CD14-positive monocyte (primary cell): ENCODE data around the gene INAFM1. TPM values are rescaled to one million over a fixed set of nuclear protein-coding genes. Genes with fewer than 3 reads are reported as not detected.

Source experiments
- DNase-seq, 3 donors: peaks; one replicate each; pipeline ENCODE4 v3.0.0-alpha.2; 2011 to 2022
- H2AFZ ChIP-seq: 2 replicates; pipeline ENCODE4 v1.6.0; 2012; ENCODE audit warnings: mild to moderate bottlenecking, low read depth, low read length, inconsistent platforms; ENCODE audit not compliant: insufficient read depth, poor library complexity, severe bottlenecking
- H3K27ac ChIP-seq, 2 donors: 1 replicate in 1 of 2; 2 replicates in 1 of 2; pipeline ENCODE4 v1.5.1; 2012 to 2013; ENCODE audit warnings: low read length in 2 of 2, control low read depth in 1 of 2, inconsistent platforms in 1 of 2, low read depth in 1 of 2, mild to moderate bottlenecking in 1 of 2
- H3K27me3 ChIP-seq, 2 donors: one replicate each; pipeline versions ENCODE4 v1.6.0 to v1.6.1; 2011 to 2013; ENCODE audit warnings: low read length in 2 of 2; ENCODE audit not compliant: control insufficient read depth in 2 of 2, insufficient read depth in 2 of 2
- H3K36me3 ChIP-seq, 2 donors: replicated peaks in 1 of 2; 1 replicate in 1 of 2; 2 replicates in 1 of 2; pipeline versions ENCODE4 v1.5.1 to v1.6.1; 2012 to 2013; ENCODE audit warnings: low read length in 2 of 2, control low read depth in 1 of 2, inconsistent platforms in 1 of 2, mild to moderate bottlenecking in 1 of 2; ENCODE audit not compliant: insufficient read depth in 2 of 2, control insufficient read depth in 1 of 2
- H3K4me1 ChIP-seq, 2 donors: 1 replicate in 1 of 2; 2 replicates in 1 of 2; pipeline versions ENCODE4 v1.5.1 to v1.6.1; 2012 to 2013; ENCODE audit warnings: low read length in 2 of 2, control low read depth in 1 of 2, inconsistent platforms in 1 of 2, mild to moderate bottlenecking in 1 of 2, moderate library complexity in 1 of 2; ENCODE audit not compliant: insufficient read depth in 2 of 2, control insufficient read depth in 1 of 2
- H3K4me2 ChIP-seq: replicated peaks from 2 replicates; pipeline ENCODE3; 2012; ENCODE audit warnings: low read length, moderate library complexity, mild to moderate bottlenecking; ENCODE audit not compliant: poor library complexity, severe bottlenecking; ENCODE audit errors: extremely low read depth
- H3K4me3 ChIP-seq, 3 experiments: fragments of 200-600 bp in 1 of 3; sonication (generic) in 1 of 3; replicated peaks in 1 of 3; 1 replicate in 2 of 3; 2 replicates in 1 of 3; pipeline ENCODE4 v1.5.1; 2011 to 2013; ENCODE audit warnings: low read length in 3 of 3, mild to moderate bottlenecking in 3 of 3, control low read depth in 2 of 3, low read depth in 2 of 3, inconsistent platforms in 1 of 3, moderate library complexity in 1 of 3
- H3K79me2 ChIP-seq: 2 replicates; pipeline ENCODE4 v1.6.0; 2012; ENCODE audit warnings: mild to moderate bottlenecking, control low read depth, inconsistent platforms, low read length, moderate library complexity; ENCODE audit not compliant: insufficient read depth
- H3K9ac ChIP-seq: 2 replicates; pipeline ENCODE4 v1.6.0; 2017; ENCODE audit warnings: low read length, mild to moderate bottlenecking; ENCODE audit not compliant: insufficient read depth, poor library complexity, severe bottlenecking
- H3K9me3 ChIP-seq, 2 donors: replicated peaks in 1 of 2; 1 replicate in 1 of 2; 2 replicates in 1 of 2; pipeline versions ENCODE4 v1.5.1 to v1.6.1; 2012 to 2013; ENCODE audit warnings: low read length in 2 of 2, control low read depth in 1 of 2; ENCODE audit not compliant: control insufficient read depth in 1 of 2, insufficient read depth in 1 of 2
- H4K20me1 ChIP-seq: 2 replicates; pipeline ENCODE4 v1.6.0; 2012; ENCODE audit warnings: mild to moderate bottlenecking, low read length, control low read depth, moderate library complexity; ENCODE audit not compliant: insufficient read depth
- H3K27ac Mint-ChIP-seq, 7 donors: one replicate each; pipeline ENCODE4 v1.8.0; 2020; ENCODE audit warnings: mild to moderate bottlenecking in 7 of 7, mixed read lengths in 7 of 7, moderate library complexity in 6 of 7, inconsistent platforms in 2 of 7
- H3K27me3 Mint-ChIP-seq, 3 donors: one replicate each; pipeline ENCODE4 v1.8.0; 2021 to 2022; ENCODE audit warnings: low read depth in 3 of 3, mild to moderate bottlenecking in 3 of 3, mixed read lengths in 3 of 3, moderate library complexity in 3 of 3, inconsistent platforms in 1 of 3
- H3K36me3 Mint-ChIP-seq, 2 donors: one replicate each; pipeline ENCODE4 v1.8.0; 2020; ENCODE audit warnings: mixed read lengths in 2 of 2, inconsistent platforms in 1 of 2, mild to moderate bottlenecking in 1 of 2
- H3K4me1 Mint-ChIP-seq: one replicate; pipeline ENCODE4 v1.8.0; 2020; ENCODE audit warnings: mild to moderate bottlenecking, mixed read lengths
- H3K4me3 Mint-ChIP-seq, 2 donors: one replicate each; pipeline ENCODE4 v1.8.0; 2020; ENCODE audit warnings: mild to moderate bottlenecking in 2 of 2, mixed read lengths in 2 of 2, moderate library complexity in 1 of 2
- H3K9me3 Mint-ChIP-seq, 7 donors: one replicate each; pipeline ENCODE4 v1.8.0; 2020 to 2022; ENCODE audit warnings: mixed read lengths in 7 of 7, mild to moderate bottlenecking in 6 of 7, moderate library complexity in 6 of 7, inconsistent platforms in 2 of 7
- CTCF ChIP-seq: fragments of 200-600 bp; IDR thresholded peaks from one replicate; pipeline ENCODE4 v1.8.0; 2022; ENCODE audit warnings: antibody characterized with exemption, mild to moderate bottlenecking
- WGBS: methylation state at CpG from one replicate; pipeline ENCODE4 v1.1.5; 2013; ENCODE audit warnings: missing lambda C conversion rate; ENCODE audit not compliant: insufficient coverage; 5-methylcytosine and 5-hydroxymethylcytosine counted together
- intact Hi-C, 2 donors: fragments of 100-400 bp; cut with micrococcal nuclease; formaldehyde crosslinking; loops; one replicate each; pipeline versions ENCODE4 v1.15.0 to v1.15.1; 2023
- polyA plus RNA-seq, 3 donors: library from polyadenylated mRNA; depleted of rRNA in 1 of 3; unstranded in 2 of 3; stranded (reverse) in 1 of 3; fragments of 300-500 nt in 2 of 3; fragments of >200 nt in 1 of 3; fragmentation: Illumina TruSeq in 2 of 3; gene quantifications; 1 replicate in 2 of 3; 2 replicates in 1 of 3; pipeline ENCODE4 v1.2.3, GENCODE V29; 2012 to 2021

The INAFM1 gene
- polyA plus RNA-seq, 3 donors, result 6.2 to 7.3 (median 6.5) TPM

GRCh38 chr19:47232422-47233211 lies 42.1 kb upstream of the INAFM1 start:
- H3K79me2 ChIP-seq, result peaks cover 10% of the 10 kb centered on the region
- no peak for TF ChIP-seq CTCF
- intact Hi-C loops, result no loop called here
- H3K27ac Mint-ChIP-seq, result peak overlapping the region in 6 of 7 donors; percentile 1 to 57 (median 28)
- no peak overlapping the region for H3K4me3 ChIP-seq
- no peaks in the 10 kb centered on the region for H3K36me3 ChIP-seq
- no peaks in the 10 kb centered on the region for H3K9me3 ChIP-seq
- H3K4me2 ChIP-seq, result no peak overlapping the region
- WGBS, result 64% methylated on average over 10 of the region's 16 CpGs
- H3K4me1 Mint-ChIP-seq, result peaks cover 19% of the 10 kb centered on the region
- peak overlapping the region; percentile 59 to 92 for H3K4me3 Mint-ChIP-seq
- DNase-seq, result peak in 2 of 3 donors; percentile 46 to 87
- peaks cover 35 to 41% of the 10 kb centered on the region in 2 donors for H3K4me1 ChIP-seq
- H2AFZ ChIP-seq, result no peak overlapping the region
- no peak overlapping the region for H3K9ac ChIP-seq
- H3K36me3 Mint-ChIP-seq, result no peaks in the 10 kb centered on the region
- peaks cover 0 to 28% of the 10 kb centered on the region in 2 donors for H3K27me3 ChIP-seq
- peaks cover 0 to 6% (median 2%) of the 10 kb centered on the region in 7 donors for H3K9me3 Mint-ChIP-seq
- H3K27ac ChIP-seq, result no peak overlapping the region
- peaks cover 35 to 57% (median 42%) of the 10 kb centered on the region in 3 donors for H3K27me3 Mint-ChIP-seq
- peaks cover 19% of the 10 kb centered on the region for H4K20me1 ChIP-seq

- Histone ChIP-seq H3K79me2 (no peaks in the 10 kb centered on the region), H3K27ac (no peak overlapping the region), H3K27me3 (peaks cover 20 to 59% of the 10 kb centered on the region in 2 donors), H2AFZ (no peak overlapping the region), H3K4me1 (peaks cover 23 to 32% of the 10 kb centered on the region in 2 donors), H3K9ac (no peak overlapping the region), H4K20me1 (no peaks in the 10 kb centered on the region), H3K4me2 (no peak overlapping the region), H3K9me3 (peaks cover 3 to 14% of the 10 kb centered on the region in 2 donors), H3K4me3 (no peak overlapping the region), H3K36me3 (no peaks in the 10 kb centered on the region)
- no peak for TF ChIP-seq CTCF
- 100% methylated on average over 2 of the region's 12 CpGs for WGBS
- peak overlapping the region in 1 of 2 donors; percentile 60 for H3K4me3 Mint-ChIP-seq
- DNase-seq, result no peak
- H3K27me3 Mint-ChIP-seq, result peaks cover 57 to 72% (median 63%) of the 10 kb centered on the region in 3 donors
- peaks cover 27% of the 10 kb centered on the region for H3K4me1 Mint-ChIP-seq
- no peak overlapping the region for H3K27ac Mint-ChIP-seq
- H3K9me3 Mint-ChIP-seq, result peaks cover 0 to 21% (median 8%) of the 10 kb centered on the region in 7 donors
- intact Hi-C loops, result no loop called here
- peaks cover 3 to 5% of the 10 kb centered on the region in 2 donors for H3K36me3 Mint-ChIP-seq
Measured at GRCh38 chr19:47236072-47236675, 38.5 kb upstream of the INAFM1 start.
